GM12892 (cell line): ENCODE data around the gene TXLNG.

Experiments
- POLR2A ChIP-seq: IDR thresholded peaks from 2 replicates; pipeline ENCODE4 v1.6.1; 2011; ENCODE audit warnings: low read depth, low read length, control low read depth
- POLR2AphosphoS5 ChIP-seq: IDR thresholded peaks from 2 replicates; pipeline ENCODE4 v1.6.1; 2011; ENCODE audit warnings: low read depth, low read length, control low read depth
- TAF1 ChIP-seq: IDR thresholded peaks from 2 replicates; pipeline ENCODE4 v1.6.1; 2011; ENCODE audit warnings: low read depth, mild to moderate bottlenecking, control low read depth, low read length, borderline replicate concordance

GRCh38 chrX:16796298-16796697 lies 10.0 kb downstream of the TXLNG start:
- no peak for TF ChIP-seq POLR2A
- no peak for TF ChIP-seq POLR2AphosphoS5
- no peak for TF ChIP-seq TAF1
